Activated CD8-positive, alpha-beta memory T cell treated with anti-CD3 and anti-CD28 coated beads for 4 hours (primary cell): Measurements from ENCODE around the gene WDFY4.

Source experiments
- DNase-seq, 2 donors: peaks; one replicate each; pipeline ENCODE4 v3.0.0-alpha.2; 2020; ENCODE audit warnings: low read depth in 2 of 2

Gene WDFY4

DNA sequence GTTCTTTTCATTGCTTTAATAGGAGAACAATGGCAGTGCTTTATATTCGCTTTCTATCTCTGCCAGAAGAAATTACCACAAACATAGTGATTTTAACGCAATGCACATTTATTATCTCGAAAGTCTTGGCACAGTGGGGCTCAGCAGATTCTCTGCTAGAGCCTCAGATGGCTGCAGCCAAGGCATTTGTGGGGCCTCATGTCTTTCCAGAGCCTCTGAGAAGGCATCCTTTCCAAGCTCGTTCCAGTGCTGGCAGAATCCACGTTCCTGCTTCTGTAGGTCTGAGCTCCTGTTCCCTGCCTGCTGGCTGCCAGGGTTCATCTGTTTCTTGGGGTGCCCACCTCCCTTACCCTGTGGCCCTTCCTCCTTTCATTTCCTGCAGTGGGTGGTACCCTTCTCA, 194.8 kb downstream of the WDFY4 start:
- no peak for DNase-seq

DNA sequence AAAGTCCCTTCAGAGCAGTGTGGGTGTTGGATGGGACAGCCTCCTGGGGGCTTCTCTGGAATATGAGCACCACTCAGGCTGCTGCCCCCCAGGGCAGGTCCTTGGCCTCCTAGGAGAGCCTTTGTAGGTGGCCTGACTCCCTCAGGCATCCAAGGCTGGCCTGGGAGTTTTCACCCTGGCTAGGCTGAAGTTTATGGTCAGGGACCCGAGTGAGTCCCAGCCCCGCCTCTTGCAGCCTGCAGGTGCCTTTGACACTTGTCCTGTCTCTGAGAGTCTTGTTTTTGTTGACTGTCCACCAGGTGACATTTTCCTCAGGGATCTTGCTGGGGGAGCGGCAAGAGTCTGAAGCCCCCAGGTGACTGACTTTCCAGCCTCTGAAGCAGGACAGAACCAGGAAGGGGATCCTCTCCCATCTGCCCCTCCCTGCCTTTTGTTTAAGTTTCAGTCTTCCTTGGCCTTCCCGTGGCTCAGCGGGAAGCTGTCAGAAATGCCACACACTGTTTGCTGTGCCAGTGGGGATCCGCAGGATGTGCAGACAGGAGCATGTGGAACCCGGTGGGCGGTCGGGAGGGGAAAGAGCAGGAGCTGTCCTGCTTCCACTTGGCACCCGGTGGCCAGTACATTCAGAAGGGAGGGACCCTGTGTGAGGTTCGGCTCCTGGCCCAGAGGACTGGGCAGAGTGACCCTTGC, 195.5 kb downstream of the WDFY4 start:
- no peak for DNase-seq

DNA sequence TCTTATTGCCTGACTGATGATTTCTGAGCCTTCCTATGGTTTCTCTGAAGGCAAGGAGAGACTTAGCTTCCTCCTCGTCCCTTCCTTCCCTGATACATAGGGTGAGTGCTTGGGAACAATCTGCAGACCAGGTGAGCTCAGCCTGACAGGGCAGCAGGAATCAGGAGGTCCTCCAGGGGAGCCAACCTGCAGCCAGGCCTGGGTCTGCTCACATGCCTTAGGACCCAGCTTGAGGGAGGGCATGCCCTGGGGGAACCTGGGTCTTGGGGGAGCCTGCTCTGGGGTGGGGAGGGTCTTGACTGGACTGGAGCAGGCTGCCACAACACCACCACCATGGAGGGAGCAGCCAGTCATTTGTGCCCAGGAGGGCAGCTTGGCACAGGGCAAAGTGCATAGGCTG, 197.3 kb downstream of the WDFY4 start:
- DNase-seq, result no peak

DNA sequence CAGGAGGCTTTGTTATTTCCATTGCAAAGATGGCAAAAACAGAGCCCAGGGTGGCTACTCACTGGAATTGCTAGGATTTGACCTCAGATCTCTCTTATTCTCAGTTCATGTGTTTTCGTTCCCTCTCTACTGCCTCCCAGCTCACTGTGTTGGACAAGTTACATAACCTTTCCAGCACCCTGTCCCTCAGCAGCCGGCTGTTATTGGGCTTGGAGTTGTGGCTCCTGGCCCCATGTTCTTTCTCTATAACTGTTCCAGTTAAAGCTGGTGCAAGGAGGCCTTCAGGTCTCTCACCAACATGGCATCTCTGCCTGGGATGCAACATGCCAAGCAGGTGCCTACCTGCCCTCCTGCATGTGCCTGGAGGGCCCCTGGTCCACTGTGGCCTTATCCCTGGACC, 198.2 kb downstream of the WDFY4 start:
- DNase-seq, result no peak

DNA sequence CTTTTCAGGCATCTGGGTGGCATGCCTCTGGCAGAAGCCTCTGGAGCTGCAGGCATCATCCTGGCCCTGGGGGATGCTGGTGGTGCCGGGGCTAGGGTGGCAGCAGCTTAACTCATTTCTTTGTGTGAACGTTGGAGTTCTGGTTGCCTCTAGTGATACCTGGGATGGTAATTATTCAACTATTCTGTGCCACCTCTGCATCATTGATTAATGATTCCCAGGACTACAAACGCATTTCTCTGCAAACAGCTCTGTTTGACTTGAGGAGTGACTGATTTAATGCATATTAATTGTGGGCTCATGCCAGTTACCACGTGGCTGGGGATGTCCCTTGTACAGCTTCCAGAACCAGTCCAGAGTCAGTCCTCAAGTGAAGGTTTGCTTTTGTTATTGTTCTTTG, 199.0 kb downstream of the WDFY4 start:
- DNase-seq, result no peak

DNA sequence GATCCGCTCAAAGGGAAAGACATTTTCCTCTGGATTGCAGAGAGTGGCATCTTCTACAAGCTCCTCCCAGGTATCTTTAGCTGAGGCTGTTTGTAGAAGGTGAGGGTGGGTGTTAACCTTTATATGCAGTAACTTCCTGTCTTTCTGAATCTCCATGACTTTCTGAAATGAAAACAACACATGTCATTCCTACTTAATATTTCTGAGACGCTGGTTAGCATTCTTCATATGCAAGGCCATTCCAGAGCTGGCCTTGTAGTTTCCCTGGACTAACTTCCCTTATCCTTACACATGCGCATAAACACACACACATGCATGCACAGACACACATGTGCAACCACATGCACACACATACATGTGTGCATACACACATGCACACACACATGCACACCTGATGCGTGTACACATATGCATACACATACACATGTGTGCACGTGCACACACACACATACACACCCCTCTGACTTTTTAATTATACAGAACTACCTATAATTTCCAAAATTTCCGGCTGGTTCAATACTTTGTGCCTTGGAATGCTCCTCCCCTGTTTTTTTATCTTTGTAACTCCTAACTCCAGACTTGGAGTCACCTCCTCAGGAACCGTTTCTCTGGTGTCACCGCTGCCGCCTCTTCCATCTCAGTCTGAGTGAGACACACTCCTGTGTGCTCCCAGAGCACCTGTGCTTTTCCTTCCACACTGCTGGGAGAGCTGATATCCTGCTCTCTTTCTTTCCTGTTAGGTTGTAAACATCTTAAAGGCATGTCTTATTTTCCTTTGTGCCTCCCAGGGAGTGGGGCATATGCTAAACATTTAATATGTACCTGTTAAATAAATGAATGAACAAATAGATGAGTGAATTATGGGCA, 199.7 kb downstream of the WDFY4 start:
- DNase-seq, result no peak

DNA sequence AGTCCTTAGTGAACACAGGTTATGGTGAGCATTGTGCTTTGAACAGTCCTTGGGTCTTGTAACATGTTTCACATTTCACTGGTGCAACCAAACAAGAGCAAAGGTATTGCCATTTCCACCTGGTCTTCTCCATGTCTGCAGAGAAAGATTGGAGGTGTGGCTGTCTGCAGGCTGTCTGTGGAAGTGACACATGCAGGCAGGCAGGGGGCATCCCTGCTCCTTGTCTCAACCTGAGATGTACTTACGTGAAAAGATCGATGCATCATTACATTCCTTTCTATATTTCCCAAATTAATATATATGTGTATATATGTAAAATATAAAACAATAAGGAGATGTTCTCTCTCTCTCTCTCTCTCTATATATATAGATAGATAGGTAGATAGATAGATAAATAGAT, 200.7 kb downstream of the WDFY4 start:
- DNase-seq, result no peak

DNA sequence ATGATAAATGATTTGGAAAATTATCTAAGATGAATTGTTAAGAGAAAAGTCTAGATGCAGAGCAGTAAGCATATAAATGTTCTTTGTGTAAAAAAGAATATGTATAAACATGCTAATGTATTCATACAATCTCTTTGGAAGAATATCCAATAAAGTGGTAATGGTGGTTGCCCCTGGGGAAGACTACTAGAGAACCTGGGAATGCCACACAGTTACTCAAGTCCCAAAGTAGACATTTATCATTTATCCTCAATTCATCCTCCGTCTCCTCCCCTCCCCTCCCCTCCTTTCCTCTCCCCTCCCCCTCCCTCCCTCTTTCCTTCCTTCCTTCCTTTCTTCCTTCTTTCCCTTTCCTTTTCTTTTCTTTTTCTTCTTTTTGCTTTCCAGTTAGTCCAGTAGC, 203.3 kb downstream of the WDFY4 start:
- DNase-seq, result no peak

DNA sequence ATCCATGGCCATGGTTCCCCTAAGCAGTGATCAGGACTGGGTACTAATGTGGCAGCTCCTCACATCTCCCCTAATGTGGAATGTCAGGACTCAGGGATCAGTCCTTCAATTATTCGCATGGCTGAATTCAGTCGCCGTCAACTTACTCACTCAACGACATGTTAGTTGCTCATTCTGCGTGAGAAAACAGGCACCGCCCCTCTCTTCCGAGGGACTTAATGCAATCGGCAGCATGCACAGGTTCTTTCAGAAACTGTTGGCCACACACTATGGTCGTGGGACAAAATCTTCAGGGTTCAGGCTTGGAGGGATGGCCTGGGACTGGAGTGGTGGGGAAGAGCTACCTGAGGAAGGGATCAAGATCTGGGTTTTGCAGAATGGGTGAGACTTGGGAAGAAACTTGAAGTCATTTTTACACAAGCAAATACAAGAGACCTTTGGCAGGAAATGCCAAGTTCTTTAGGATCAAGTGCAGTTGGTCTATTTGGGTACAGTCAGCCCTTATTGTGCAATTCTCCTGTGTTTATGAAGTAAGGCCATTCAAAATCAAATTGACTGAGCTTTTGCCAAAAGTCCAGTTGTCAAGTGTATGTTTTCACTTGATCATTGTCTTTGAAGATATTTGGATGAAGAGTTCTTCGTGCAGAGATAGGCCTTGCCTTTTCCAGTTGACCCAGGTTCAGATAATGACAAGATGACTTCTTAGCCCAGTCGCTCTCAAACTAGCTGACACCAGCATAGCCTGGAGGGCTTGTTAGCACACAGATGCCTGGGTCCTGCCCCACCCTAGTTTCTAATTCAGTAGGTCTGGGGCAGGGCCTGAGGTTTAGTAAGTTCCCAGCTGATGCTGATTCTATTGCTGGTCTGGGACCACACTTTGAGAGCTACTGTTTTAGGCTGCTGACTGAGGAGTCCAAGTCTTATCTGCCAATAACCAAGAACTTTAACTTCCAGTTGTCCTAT, 206.5 kb downstream of the WDFY4 start:
- no peak for DNase-seq

DNA sequence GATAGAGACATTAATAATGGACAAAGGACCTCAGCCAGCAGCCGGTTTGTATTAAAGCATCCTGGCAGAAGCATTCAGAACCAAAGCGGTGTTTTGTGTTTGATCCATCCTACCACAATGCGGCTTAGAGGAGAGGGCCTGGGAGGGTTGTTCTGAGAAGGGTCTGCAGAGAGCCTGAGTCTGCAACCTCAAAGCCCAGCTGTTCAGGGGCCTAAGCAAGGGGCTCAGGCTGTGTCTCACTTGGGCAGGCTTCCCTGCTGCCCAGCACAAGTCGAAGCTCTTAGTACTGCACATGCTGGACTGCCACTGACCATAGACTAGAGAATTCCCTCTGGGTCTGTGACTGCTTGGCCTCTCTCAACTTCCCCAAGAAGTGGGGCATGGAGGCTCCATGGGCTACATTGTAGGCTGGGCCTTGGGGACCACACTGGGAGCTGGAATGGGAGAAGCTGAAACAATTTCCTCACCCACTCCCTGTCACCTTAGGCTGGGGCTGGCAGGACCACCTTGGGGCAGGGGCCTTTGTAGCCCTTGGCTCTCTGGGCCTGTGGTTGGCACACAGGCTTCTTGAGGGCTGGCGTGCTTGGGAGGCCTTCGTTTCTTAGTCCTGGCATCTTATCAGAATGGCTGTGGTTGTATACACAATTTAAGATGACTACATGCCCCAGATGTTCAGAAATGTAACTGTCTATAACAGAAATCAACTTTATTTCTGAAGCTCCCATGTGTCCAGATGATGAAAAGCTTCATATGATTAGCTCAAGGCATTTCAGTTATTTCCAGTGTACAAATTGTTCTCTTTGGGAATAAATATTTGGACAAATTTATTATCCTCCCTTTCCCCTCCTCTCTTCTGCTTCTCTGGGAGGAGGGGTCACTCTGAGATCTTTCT, 210.5 kb downstream of the WDFY4 start:
- DNase-seq, result no peak

DNA sequence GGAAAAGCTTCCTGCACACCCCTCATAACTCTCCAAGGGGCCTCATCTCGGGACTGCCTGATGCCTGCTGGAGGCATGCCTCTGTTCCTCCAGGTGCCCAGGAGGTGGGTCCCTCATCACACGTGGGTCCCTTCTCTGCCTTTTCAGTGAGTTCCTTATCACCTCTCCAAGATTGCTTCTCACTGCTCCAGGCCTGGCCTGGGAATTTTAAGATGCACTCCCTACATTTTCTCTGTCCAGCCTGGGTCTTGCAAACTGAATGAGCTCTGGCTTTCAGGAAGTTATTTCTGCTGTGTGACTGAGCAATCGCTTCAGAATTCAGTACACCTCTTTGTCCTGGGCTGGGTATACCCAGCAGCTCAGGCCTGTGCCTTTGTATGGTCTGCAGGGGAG, 211.1 kb downstream of the WDFY4 start:
- DNase-seq, result no peak

DNA sequence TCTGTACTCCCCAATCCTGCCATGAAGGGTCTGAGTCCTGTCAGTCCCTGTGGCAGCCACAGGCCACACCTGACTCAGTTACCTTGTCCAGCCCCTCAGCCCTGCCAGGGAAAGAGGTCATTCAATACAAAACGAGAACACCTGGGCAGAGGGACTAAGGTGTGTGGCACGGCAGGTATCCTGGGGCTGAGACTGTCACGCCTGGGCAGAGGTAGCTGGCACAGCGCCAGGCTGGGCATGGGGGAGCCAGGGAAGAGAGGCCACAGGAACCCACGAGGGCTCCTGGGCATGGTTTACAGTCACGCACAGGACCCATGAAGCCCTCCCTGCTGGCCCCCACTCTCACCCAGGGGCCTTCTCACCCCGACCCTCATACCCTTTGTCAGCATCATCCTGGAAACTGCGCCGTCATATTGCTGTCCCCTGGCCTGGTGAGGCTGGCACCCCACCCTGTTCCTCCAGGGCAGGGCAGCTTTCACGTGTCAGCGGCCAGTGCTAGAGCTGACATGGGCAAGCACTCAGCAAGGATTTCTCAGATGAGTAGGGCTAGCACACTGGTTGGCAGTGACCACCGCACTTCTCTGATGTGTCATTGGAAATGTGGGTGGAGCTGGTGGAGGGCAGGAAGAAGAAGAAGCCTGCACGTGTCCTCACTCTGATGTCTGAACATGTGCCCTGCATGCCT, 212.2 kb downstream of the WDFY4 start:
- DNase-seq, result no peak

DNA sequence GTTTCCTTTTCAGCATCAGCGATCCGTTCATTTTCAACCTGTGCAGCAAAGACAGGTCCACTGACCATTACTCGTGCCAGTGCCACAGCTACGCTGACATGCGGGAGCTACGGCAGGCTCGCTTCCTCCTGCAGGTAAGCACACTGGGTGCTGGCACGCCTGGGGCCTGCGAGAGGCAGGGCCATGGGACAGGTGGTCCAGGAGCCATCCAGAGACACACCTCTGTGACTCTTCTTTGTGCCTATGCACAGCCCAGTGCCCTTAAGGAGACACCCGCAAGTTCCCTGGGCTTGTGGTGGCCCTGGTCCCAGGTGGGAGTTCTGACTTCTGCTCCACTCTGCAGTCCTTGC, 212.7 kb downstream of the WDFY4 start:
- no peak for DNase-seq

DNA sequence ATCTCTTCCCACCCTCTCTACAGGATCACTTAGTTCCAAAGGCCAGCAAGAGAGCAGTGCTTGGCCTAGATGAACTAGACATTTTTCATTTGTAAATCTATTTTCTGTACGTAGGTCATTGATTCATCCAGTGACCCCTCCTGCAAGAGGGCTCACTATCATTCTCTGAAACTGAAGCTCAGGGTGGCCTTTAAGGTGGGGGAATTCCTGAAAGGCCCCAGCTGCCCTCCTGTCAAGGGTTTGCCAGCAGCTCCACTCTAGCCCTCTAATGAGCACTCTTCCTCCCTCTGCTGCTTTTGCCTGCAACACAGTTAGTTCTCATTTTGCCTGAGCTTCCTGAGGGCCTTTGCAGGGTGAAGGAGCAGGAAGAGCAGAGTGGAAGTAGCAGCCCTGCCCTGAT, 213.8 kb downstream of the WDFY4 start:
- no peak for DNase-seq

DNA sequence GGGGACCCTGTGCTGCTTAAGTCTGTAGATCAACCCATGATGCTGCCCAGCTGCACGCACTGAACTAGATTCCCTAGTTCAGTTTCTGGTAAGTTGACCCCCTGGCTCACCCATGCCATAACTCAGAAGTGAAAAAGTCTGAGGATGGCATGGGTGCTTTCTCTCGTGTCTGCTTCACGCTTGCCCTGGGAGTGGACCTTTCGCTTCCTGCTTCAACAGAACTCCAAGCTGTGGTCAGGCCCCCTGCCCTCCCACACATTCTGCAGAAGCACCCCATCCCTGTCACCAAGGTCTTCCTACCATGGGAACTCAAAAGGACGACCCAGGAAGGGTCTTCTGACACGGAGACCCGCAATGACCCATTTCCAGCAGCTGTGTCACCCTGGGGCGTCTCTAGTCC, 215.1 kb downstream of the WDFY4 start:
- no peak for DNase-seq

DNA sequence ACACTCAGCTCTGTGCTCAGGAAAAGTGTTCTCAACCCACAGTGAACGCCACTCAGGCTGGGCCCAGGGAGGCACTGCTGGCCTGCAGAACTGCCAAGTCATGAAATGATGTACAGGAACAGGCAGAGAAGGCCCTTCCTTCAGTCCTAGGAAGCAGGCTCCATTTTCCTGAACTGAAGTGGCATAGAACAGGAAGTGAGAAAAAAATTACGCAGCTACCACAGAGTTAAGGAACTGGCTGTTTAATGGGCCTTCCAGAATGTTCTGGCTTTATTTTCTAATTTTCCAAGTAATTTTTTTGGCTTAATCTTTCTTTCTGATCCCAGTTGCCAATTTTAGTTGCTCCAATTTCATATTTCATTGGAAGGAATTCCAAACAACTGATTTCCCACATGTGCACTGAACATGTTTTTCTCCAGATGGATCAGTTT, 215.7 kb downstream of the WDFY4 start:
- DNase-seq, result no peak

DNA sequence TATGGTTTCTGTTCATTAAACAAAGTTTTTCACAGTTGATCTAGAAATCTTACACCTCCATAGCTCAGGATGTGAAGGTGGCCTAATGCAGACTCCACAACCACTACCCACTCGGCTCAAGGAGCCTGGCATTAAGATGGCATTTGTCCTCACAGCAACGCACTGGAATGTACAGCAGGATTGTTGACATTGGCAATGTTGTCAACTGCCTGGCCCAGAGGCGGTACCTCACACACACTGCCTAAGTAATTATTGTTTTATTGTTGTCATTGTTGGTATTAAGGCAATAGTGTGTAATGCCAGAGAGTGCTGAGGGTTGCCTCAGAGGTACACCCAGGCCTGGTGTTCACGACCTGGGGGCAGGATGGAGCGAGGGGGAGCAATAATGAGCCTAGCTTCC, 216.6 kb downstream of the WDFY4 start:
- no peak for DNase-seq

DNA sequence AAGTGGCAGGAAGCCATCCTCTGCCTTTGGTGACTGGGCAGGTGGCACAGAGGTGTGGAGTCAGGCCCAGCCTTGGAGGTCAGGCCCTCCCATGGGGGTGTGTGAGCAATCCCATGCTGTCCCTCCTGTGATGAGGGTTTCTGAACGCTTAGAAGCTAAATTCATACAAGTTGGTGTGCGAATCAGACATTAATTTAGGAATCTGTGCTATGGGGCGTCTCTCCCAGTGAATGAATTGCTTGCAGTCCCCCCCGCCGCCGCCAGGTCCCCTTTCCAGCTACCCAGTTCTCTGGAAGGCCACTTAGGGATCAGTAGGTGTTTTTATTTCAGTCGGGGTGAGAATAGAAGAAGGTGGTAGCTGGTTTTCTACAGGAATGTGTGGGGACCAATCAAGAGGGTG, 217.4 kb downstream of the WDFY4 start:
- no peak for DNase-seq

DNA sequence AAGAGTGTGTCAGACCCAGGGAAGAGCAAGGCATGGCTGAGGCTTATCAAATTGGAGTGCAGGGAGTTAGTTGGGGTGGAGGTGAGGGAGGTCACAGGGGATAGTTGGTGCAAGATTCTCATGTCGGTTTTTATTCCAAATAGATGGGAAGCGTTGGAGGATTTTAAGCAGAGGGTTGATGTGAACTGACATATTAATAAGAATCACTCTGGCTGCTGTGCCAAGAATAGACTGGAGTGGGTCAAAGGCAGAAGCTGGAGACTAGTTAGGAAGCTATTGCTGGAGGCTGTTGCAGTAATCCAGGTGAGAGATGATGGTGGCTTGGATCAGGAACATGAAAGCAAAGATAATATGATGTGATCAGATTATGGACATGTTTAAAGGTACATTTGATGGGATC, 218.5 kb downstream of the WDFY4 start:
- DNase-seq, result no peak

DNA sequence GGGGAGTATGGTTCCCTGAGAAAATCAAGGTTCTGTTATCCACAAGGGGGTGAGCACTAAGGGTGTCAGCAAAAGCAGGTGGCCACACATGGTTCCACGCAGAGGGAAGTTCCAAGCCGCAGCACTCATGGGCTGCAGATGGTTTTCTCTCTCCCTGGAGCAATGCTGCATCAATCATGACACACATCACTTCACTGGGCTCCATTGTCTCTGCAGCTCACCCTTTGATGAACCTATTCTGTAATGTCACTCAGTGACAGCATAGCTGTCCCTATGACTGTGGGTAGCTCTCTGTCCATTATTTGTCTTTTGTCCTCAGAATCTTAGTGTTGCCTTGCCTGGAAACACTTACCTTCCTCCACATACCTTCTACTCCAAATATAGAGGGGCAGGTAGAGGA, 220.2 kb downstream of the WDFY4 start:
- DNase-seq, result no peak

DNA sequence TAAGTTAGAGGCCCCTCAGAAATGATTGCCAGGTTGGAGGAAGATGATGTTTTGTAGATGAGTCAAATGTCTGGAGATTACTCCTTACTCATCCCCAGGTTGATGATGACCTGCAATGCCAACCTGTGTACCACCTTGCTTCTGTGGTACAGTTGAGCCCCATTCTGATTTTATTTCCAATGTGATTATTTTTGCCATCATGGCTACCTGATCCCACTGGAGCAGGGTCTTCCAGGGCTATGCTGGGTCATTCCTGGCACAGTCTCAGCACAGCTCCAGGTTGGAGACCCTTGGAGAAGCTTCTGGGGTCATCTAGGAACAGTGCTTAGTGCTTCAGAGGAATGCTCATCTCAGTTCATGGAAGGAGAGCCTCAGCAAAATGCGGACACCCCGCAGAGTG, 220.6 kb downstream of the WDFY4 start:
- no peak for DNase-seq
